Endometrial microvascular endothelial cells (primary cell): ENCODE data around the gene CHN2. TPM values are rescaled to one million over a fixed set of nuclear protein-coding genes. Genes with fewer than 3 reads are reported as not detected.

Source experiments
- in situ Hi-C: cut with HindIII; loops from 2 replicates; pipeline ENCODE4 v1.10.0; 2017; ENCODE audit warnings: low sequenced_read_pairs, low pct_unique_long_range_greater_than_20kb; ENCODE audit errors: inconsistent ontology term
- total RNA-seq: library from RNA; depleted of rRNA; stranded (reverse); fragments of >200 nt; gene quantifications from one replicate; pipeline ENCODE4 v1.2.3, GENCODE V29; 2015; ENCODE audit errors: inconsistent ontology term

CHN2 gene
- total RNA-seq, 1 donor from 2014 or later: 0.28 TPM

- in situ Hi-C loops: no loop called here
Measured at GRCh38 chr7:29275018-29275318, 80.4 kb downstream of the CHN2 start.

GRCh38 chr7:29275493-29275892 lies 80.9 kb downstream of the CHN2 start:
- in situ Hi-C loops: no loop called here

DNA sequence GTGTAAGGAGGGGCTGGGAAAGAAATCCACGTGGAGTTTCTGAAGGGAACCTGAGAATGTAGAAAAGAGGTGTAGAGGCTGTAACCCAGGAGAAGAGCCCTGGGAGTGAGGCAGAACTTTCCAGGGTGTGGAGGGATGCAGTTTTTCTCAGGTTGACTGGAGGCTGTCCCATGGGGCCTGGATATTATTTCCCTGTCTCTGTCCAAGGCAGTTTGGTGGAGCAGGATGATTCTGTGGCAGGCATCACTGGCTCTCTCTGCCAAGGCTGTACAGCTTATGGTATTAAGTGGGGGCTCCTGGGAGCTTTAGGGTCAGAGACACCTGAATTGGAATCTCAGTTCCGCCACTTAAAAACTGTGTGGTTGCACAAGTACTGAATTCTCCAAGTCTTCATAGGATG lies 81.6 kb downstream of the CHN2 start:
- in situ Hi-C loops: no loop called here

DNA sequence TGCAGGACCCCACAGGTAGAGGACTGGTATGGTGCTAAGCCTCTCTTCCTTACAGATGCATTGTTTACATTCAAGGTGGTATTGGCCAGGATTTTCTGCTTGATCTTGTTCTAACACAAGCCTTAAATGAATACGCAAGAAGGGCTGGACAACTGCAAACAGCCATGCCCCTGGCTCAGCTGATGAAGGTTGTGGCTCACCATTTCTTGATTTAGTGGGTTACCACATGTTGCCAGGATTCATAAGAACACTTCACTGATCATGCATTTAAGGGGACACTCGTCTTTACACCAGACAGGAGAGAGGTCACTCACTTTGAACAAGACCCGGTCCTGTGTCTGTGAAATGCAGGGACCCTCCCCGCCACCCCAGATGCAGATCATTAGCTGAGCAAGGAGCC lies 82.2 kb downstream of the CHN2 start:
- in situ Hi-C loops: no loop called here

- in situ Hi-C loops: no loop called here
Measured at GRCh38 chr7:29277436-29278215, 83.1 kb downstream of the CHN2 start.

GRCh38 chr7:29278337-29279069 lies 83.9 kb downstream of the CHN2 start:
- in situ Hi-C loops: no loop called here

DNA sequence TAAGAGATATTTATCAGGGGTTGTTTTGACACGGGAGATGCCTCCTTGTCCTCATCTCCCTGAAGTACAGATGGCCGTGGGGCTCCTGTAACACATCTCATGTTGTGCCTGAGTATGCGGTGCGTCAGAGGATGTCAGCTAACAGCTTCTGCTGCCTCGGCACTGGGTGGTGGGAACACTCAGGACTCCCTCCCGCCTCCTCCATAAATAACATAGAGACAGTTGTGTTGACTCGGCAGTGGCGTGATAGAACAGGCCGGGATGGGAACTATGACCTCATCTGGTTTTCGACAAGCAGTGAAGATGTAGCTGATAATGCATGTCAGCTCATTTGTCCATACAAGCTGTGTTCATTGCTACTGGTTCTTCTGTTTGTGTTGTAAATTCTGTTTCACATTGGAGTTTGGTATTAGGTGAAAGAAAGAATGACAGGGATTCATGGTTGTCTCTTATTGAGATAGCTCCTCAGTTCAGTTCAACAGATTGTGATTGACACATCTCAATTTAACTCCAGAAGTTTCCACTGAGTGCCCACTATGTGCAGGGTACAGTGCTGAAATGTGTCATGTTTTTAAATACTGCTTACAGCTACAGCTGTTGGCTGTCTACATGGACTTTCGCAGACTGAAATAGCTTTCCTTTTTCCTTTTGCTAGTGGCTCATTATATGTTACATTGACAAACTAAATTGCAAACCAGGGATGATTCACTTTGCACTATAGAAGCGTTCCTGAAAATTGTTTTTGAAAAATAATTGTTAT lies 87.4 kb downstream of the CHN2 start:
- in situ Hi-C loops: no loop called here

GRCh38 chr7:29282819-29283414 lies 88.3 kb downstream of the CHN2 start:
- in situ Hi-C loops: no loop called here

GRCh38 chr7:29284696-29285443 lies 90.3 kb downstream of the CHN2 start:
- in situ Hi-C loops: no loop called here

GRCh38 chr7:29285444-29285793 lies 90.8 kb downstream of the CHN2 start:
- in situ Hi-C loops: no loop called here

DNA sequence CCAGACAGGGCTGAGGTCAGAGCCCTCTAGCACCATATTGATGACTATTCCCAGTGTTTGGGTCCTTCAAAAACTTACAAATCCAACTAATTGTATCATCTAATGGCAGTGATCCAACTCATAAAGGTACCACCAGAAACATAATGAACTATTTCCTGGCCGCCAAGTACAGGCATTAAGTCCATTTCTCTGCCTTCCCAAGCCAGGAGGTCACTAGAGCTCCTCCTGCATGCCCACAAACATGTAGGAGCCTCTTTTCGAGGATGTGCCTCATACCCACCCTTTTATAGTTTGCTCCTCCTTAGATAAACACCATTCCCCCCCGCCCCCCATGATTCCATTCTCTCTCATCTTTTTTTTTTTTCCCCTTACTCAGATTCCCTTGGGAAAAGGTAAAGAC lies 91.3 kb downstream of the CHN2 start:
- in situ Hi-C loops: no loop called here

DNA sequence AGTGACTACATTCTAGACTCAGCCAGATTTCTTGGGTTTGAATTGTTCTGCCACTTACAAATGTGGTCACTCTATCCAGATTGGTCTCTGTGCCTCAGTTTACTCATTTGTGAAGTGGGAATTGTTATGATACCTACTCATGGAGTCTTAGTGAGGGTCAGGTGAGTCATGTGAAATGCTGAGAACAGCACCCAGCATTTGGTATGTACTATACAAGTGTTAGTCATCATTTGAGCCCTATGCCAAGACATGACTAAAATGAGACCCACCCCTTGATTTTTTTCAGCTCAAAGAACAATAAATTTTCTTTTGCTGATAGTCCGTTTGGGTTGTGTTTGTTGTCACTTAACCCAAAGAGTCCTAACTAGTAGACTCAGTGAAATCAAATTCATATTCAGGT lies 92.8 kb downstream of the CHN2 start:
- in situ Hi-C loops: no loop called here

DNA sequence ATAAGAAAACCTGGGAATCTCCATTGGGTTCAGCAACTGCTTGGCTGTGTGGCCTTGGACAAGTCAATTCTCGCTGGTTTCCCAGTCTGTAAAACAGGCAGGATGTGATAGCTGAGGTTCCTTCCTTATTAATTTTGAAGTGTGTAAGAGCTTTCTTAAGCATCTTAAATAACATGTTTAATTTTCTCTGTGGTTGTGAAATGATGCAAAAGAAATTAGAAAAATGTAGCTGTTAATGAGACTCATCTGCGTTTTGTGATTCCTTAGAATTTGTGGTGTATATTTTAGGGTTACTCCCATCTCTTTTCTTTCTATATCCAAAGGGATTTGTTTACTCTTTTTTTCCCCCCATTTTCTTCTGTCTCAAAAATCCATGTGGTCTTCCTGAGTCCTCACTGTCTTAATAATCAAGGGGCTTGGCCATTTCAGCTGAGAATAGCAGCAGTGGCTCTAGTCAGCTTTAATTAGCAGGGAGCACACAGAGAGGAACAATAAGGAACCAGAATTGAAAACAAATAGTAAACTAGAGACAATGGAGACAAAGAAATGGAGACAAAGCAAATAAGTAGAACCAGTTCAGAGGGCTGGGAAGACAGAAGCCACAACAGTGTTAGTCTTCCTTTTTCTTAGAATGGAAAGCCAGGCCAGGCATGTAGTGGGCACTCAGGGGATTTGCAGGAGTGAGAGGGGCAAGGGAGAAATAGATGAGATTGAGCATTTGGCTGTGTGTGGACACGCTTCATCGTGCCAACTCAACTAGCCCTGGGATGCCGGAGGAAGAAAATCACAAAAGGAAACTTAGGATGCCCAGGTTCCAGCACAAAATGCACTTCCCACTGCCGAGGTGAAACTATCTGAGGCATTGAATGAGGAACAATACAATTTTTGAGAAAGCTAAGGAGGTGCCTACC lies 93.9 kb downstream of the CHN2 start:
- in situ Hi-C loops: no loop called here

DNA sequence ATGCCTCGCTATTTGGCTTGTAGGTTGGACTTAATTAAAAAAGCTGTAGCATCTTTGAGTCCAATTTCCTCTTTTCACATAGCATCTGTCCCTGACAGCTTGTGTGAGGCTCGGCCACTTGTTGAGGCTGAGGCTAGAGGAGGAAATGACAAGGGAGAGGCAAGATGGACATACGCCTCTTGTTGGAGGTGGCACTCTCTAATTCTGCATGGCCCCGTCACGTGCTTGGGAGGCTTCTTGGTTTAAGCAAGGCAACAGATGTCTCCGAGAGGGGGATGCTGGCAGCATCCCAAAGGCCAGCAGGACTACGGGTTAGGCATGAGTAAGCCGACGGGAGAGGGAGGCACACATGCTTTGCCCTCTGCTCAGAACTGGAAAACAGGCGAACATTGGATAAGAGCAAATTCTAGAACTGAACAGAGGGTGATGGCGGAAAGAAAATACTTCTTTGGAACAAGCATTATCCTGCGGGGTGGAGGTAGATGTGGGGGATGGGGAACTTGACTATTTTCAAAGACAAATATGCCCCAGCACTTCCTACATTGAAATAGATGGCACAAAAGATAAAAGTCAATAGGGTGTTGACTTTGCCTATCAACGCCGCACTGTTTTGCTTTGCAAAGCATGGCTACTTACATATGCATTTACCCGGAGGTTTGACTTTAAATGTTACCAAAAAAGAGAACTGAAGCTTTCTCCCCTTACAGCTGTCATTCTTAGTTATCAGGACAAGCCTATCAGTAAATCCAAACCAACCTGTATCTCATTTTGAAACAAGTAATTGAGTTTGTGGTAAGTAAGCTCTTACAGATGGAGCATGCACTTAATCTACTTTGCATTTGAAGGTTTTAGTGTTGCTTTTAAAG lies 94.8 kb downstream of the CHN2 start:
- in situ Hi-C loops: no loop called here

DNA sequence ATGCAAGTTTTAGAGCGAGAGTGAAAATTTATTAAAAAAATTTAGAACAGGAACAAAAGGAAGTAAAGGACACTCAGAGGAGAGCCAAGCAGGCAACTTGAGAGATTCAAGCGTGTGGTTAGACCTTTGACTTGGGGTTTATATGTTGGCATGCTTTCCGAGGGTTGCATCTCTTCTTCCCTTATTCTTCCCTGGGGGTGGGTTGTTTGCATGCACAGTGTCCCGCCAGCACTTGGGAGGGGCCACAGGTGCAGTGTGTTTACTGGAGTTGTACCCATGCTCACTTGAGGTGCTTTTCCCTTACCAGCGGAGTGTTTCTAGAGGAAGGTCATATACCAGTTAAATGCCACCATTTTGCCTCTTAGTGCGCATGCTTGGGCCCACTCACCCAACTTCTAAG lies 96.3 kb downstream of the CHN2 start:
- in situ Hi-C loops: no loop called here

DNA sequence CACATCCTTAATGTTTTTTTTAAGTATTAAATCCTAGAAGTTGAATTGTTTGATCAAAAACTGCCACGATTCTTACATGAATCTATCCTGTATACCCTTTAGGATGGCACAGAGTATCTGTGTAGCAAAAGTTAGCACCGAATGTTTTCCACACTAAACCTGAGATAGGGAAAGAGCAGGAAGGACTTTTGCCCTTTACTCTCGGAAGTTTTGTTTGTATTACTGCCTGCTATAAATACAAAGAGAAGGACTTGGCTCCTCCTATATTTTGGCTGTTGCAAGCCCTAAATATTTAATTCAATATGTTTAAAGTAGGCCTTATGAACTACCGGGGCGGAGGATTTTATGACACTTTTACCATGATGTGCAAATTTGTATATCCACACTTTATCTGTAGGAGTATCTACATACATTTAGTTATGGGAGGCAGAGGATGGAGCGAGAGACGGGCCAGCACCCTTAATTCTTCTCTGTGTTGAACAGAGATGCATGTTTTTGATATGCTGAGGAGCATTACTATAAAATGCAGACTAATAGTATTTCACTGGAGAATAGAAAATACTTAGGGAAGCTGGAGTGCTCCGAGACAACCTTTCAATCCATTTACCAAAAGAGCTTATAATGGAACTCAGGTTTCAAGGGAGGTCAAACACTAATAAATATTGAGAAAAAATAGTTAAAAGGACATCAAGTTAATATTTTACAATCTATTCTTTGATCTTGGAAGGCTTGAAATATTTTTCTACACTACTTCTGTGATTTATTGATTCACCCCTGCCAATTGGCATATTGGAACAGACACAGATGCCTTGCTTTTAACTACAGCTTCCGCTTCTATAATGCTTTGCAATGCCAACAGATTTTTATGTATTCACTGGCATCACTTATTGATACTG lies 97.4 kb downstream of the CHN2 start:
- in situ Hi-C loops: no loop called here
